ENCODE measurements around the gene RNPS1. TPM values are rescaled to one million over a fixed set of nuclear protein-coding genes. Genes with fewer than 3 reads are reported as not detected.

Gene RNPS1
- total and polyA plus RNA-seq, 4 donors, result 92.0 to 144 (median 112) TPM

DNA sequence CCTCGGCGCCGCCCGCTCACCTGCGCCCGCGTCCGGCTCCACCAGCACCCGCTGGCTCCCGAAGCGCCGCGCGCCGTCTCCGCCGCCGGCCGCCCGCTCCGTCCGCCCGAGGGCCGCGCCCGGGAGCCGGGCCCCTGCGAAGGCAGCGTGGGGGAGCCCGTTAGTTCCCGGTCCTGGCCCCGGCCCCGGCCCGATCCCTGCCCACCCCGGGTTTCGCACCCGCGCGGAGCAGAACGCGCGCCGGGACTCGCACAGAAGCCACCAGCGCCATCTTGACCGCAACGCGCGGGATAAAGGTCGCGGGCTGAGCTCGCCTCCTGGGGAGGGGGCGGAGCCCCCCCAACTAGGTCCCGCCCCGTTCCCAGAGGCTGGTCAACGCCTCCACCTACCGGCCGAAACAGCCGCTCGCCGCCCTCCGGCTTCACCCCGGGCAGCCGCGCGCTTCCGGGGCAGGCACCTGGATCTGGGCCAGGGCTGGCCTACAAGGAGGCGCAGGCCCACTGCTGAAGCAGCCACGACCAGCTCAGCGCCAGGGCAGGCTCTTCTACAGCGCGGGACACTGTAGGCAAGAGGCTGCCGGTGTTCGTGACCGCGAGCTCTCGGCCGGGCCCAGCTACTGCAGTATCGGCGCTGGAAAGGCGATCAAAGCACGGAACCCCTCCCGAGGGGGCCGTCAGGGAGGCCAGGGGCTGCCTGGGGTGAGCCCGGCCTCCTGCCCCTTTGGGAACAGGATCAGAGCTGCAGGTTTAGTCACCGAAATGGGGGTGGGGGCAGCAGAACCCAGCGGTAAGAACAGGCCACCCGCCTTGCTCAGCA, 16.4 kb downstream of the RNPS1 start, which contains the start of gene ECI1:
Gene ECI1, minus strand, starts transcription at position 292 of the 816 bp plus-strand sequence. Its CDS starts 21 bp downstream, at position 271.
- Histone ChIP-seq H3K9me3 (ENCODE audit: control insufficient read depth in 4 of 4, insufficient read depth in 3 of 4, low read length in 3 of 4) (no peaks in the 10 kb centered on the region), H3K36me3 (ENCODE audit: control insufficient read depth in 4 of 4, insufficient read depth in 4 of 4, low read length in 4 of 4) (peaks cover 15 to 25% (median 20%) of the 10 kb centered on the region in 4 donors), H3K4me3 (peak within 1 kb of the TSS; percentile 71), H3K4me1 (ENCODE audit: control insufficient read depth in 5 of 5, insufficient read depth in 5 of 5, low read length in 5 of 5) (peaks cover 0 to 18% (median 5%) of the 10 kb centered on the region in 5 donors), H3K9ac (ENCODE audit: insufficient read depth in 1 of 2, low read length in 2 of 2) (peak within 1 kb of the TSS; percentile 37 to 58), H3K27me3 (ENCODE audit: control insufficient read depth in 3 of 3, insufficient read depth in 3 of 3, low read length in 2 of 3) (no peaks in the 10 kb centered on the region), H3K27ac (ENCODE audit: low read depth in 1 of 2, low read length in 1 of 2) (peak within 1 kb of the TSS; percentile 87 to 96)
- TF ChIP-seq, protein P1, sequence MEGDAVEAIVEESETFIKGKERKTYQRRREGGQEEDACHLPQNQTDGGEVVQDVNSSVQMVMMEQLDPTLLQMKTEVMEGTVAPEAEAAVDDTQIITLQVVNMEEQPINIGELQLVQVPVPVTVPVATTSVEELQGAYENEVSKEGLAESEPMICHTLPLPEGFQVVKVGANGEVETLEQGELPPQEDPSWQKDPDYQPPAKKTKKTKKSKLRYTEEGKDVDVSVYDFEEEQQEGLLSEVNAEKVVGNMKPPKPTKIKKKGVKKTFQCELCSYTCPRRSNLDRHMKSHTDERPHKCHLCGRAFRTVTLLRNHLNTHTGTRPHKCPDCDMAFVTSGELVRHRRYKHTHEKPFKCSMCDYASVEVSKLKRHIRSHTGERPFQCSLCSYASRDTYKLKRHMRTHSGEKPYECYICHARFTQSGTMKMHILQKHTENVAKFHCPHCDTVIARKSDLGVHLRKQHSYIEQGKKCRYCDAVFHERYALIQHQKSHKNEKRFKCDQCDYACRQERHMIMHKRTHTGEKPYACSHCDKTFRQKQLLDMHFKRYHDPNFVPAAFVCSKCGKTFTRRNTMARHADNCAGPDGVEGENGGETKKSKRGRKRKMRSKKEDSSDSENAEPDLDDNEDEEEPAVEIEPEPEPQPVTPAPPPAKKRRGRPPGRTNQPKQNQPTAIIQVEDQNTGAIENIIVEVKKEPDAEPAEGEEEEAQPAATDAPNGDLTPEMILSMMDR (IDR thresholded peaks at IDR 0.05; ENCODE audit: control extremely low read depth, extremely low read depth), result peak; percentile 78
- WGBS, 2 donors, result 2% methylated on average over 83 to 88 of the region's 88 CpGs
- peak; percentile 98 for ATAC-seq (ENCODE audit: insufficient read depth, low FRiP score)
- DNase-seq, result peak; percentile 95 to 98 (median 97)

DNA sequence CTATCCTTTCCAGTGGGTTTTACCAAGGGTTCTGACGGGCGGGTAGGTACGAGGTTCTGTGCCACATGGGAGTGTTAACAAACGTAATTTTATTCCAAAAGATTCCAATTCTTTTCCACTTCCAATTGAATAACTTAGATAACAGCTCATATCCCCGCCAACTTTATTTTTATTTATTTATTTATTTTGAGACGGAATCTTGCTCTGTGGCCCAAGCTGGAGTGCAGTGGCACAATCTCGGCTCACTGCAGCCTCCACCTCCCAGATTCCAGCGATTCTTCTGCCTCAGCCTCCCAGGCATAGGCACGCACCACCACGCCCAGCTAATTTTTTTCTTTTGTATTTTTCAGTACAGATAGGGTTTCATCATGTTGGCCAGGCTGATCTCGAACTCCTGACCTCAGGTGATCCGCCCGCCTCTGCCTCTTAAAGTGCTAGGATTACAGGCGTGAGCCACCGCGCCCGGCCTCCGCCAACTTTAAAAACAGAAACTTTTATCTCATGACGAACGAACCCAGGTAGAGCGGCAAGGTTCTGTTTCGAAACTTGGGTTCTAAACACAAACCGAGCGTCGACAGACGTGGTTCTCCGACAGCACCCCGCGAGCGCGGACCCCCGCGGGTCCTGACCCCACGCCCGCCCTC, 17.2 kb downstream of the RNPS1 start:
- Histone ChIP-seq H3K9ac (ENCODE audit: insufficient read depth in 1 of 2, low read length in 2 of 2) (peak overlapping the region in 1 of 2 donors; percentile 58), H3K4me3 (peak overlapping the region; percentile 71), H3K4me1 (ENCODE audit: control insufficient read depth in 5 of 5, insufficient read depth in 5 of 5, low read length in 5 of 5) (peaks cover 0 to 18% (median 5%) of the 10 kb centered on the region in 5 donors), H3K9me3 (ENCODE audit: control insufficient read depth in 4 of 4, insufficient read depth in 3 of 4, low read length in 3 of 4) (no peaks in the 10 kb centered on the region), H3K27ac (ENCODE audit: low read depth in 1 of 2, low read length in 1 of 2) (peak overlapping the region; percentile 87 to 96), H3K27me3 (ENCODE audit: control insufficient read depth in 3 of 3, insufficient read depth in 3 of 3, low read length in 2 of 3) (no peaks in the 10 kb centered on the region), H3K36me3 (ENCODE audit: control insufficient read depth in 4 of 4, insufficient read depth in 4 of 4, low read length in 4 of 4) (peaks cover 15 to 30% (median 19%) of the 10 kb centered on the region in 4 donors)
- DNase-seq (peak; percentile 24 to 32 (median 32)), ATAC-seq (ENCODE audit: insufficient read depth, low FRiP score) (peak; percentile 3)
- TF ChIP-seq, protein P1 (IDR thresholded peaks at IDR 0.05; ENCODE audit: control extremely low read depth, extremely low read depth), result no peak
- WGBS, 2 donors, result 8 to 11% methylated on average over 35 of the region's 35 CpGs

DNA sequence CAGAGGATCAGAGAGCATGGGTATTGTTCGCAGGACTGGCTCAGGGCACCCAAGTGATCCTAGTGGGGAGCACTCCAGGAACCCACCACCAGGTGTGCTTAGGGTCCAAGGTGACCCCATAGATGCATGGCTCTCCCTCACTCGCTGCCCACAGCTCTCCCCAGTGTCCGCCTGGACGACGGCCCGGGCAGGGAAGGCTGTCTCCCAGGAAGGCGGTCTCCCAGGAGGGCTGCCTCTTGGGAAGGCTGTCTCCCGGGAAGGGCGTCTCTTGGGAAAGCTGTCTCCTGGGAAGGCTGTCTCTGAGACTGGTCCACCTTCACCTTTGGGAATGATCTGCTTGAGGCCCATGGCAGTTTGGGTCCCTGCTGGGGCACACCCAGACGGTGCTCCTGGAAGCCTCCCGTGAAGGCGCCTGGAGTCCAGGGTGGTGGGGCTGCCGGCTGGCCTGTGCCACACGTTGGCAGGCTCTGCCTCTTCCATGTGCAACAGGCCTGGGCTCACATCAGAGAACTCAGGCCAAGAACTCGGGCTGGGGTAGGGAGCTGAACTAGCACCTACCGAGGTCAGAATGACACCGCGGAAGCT, 21.5 kb downstream of the RNPS1 start:
- Histone ChIP-seq H3K27ac (ENCODE audit: low read depth in 1 of 2, low read length in 1 of 2) (no peak overlapping the region), H3K4me1 (ENCODE audit: control insufficient read depth in 5 of 5, insufficient read depth in 5 of 5, low read length in 5 of 5) (peaks cover 0 to 10% (median 0%) of the 10 kb centered on the region in 5 donors), H3K36me3 (ENCODE audit: control insufficient read depth in 4 of 4, insufficient read depth in 4 of 4, low read length in 4 of 4) (peaks cover 8 to 37% (median 21%) of the 10 kb centered on the region in 4 donors), H3K9ac (ENCODE audit: insufficient read depth in 1 of 2, low read length in 2 of 2) (no peak overlapping the region), H3K27me3 (ENCODE audit: control insufficient read depth in 3 of 3, insufficient read depth in 3 of 3, low read length in 2 of 3) (no peaks in the 10 kb centered on the region), H3K9me3 (ENCODE audit: control insufficient read depth in 4 of 4, insufficient read depth in 3 of 4, low read length in 3 of 4) (no peaks in the 10 kb centered on the region), H3K4me3 (no peak overlapping the region)
- no peak for ATAC-seq (ENCODE audit: insufficient read depth, low FRiP score)
- DNase-seq, result no peak
- TF ChIP-seq, protein P1 (IDR thresholded peaks at IDR 0.05; ENCODE audit: control extremely low read depth, extremely low read depth), result no peak
- WGBS, 2 donors, result 92 to 94% methylated on average over 18 of the region's 18 CpGs

Data from lung (tissue), 12 donors.